ENCODE measurements around the gene EGR1. TPM values are rescaled to one million over a fixed set of nuclear protein-coding genes. Genes with fewer than 3 reads are reported as not detected.

EGR1 gene
- total RNA-seq, 4 donors from 2014 or later = 12.0 to 37.3 (median 15.6) TPM

DNA sequence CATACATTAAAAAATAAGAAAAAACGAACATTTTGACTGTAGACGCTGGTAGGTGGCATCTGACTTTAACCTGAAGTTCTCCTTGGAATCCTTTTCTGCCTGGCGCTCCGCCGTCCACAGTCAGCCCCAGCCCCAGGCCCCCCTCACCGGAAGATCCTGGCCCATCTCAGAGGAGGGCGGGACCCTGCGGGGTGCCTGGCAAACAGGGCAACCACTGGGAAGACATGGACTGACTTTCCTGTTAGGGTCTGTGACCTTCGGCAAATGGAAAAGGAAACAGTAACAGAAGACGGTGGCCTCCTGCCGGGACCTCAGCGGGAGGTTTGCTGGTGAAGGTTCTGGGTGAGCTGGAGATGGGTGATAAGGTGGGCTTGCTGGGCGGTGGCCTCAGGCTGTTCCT lies 11.7 kb upstream of the EGR1 start:
- TF ChIP-seq CTCF (IDR thresholded peaks at IDR 0.05) (no peak), EP300 (IDR thresholded peaks at IDR 0.05) (no peak), POLR2AphosphoS5 (IDR thresholded peaks at IDR 0.05) (no peak), POLR2A (IDR thresholded peaks at IDR 0.05) (no peak)
- Histone ChIP-seq H3K36me3 (no peaks in the 10 kb centered on the region), H3K9me3 (no peaks in the 10 kb centered on the region), H3K4me3 (no peak overlapping the region), H3K27me3 (no peaks in the 10 kb centered on the region), H3K4me1 (peaks cover 0 to 29% (median 15%) of the 10 kb centered on the region in 3 donors), H3K27ac (no peak overlapping the region)
- 75 to 85% methylated on average over 1 to 5 of the region's 13 CpGs for WGBS, 2 donors (ENCODE audit: low coverage in 1 of 2)
- no peak for ATAC-seq

- Histone ChIP-seq H3K27me3 (no peaks in the 10 kb centered on the region), H3K27ac (no peak overlapping the region), H3K9me3 (no peaks in the 10 kb centered on the region), H3K4me1 (peaks cover 0 to 31% (median 16%) of the 10 kb centered on the region in 3 donors), H3K36me3 (no peaks in the 10 kb centered on the region), H3K4me3 (no peak overlapping the region)
- no peak for ATAC-seq
- WGBS, 2 donors (ENCODE audit: low coverage in 1 of 2) = 85% methylated on average over 3 of the region's 8 CpGs; no CpG with 5 or more reads in 1 of the 2 donors
- TF ChIP-seq CTCF (IDR thresholded peaks at IDR 0.05) (no peak), POLR2AphosphoS5 (IDR thresholded peaks at IDR 0.05) (no peak), POLR2A (IDR thresholded peaks at IDR 0.05) (no peak), EP300 (IDR thresholded peaks at IDR 0.05) (no peak)
Measured at GRCh38 chr5:138454121-138454520, 11.2 kb upstream of the EGR1 start.

- Histone ChIP-seq H3K4me3 (no peak overlapping the region), H3K4me1 (peaks cover 0 to 26% (median 7%) of the 10 kb centered on the region in 3 donors), H3K27ac (peak overlapping the region in 1 of 4 donors; percentile 19), H3K9me3 (no peaks in the 10 kb centered on the region), H3K27me3 (no peaks in the 10 kb centered on the region), H3K36me3 (no peaks in the 10 kb centered on the region)
- ATAC-seq = no peak
- TF ChIP-seq EP300 (IDR thresholded peaks at IDR 0.05) (no peak), POLR2A (IDR thresholded peaks at IDR 0.05) (no peak), CTCF (IDR thresholded peaks at IDR 0.05) (no peak), POLR2AphosphoS5 (IDR thresholded peaks at IDR 0.05) (no peak)
- 76% methylated on average over 7 of the region's 11 CpGs; no CpG with 5 or more reads in 1 of the 2 donors for whole genome bisulfite sequencing, 2 donors (ENCODE audit: low coverage in 1 of 2)
Measured at GRCh38 chr5:138455232-138455930, 9.9 kb upstream of the EGR1 start.

GRCh38 chr5:138457531-138458275 lies 7.6 kb upstream of the EGR1 start:
- TF ChIP-seq POLR2AphosphoS5 (IDR thresholded peaks at IDR 0.05) (no peak), POLR2A (IDR thresholded peaks at IDR 0.05) (no peak), EP300 (IDR thresholded peaks at IDR 0.05) (no peak), CTCF (IDR thresholded peaks at IDR 0.05) (no peak)
- 75 to 81% methylated on average over 4 to 8 of the region's 12 CpGs for WGBS, 2 donors (ENCODE audit: low coverage in 1 of 2)
- peaks cover 0 to 35% (median 7%) of the 10 kb centered on the region in 3 donors for H3K4me1 ChIP-seq
- H3K36me3 ChIP-seq = no peaks in the 10 kb centered on the region
- no peaks in the 10 kb centered on the region for H3K27me3 ChIP-seq
- H3K4me3 ChIP-seq = no peak overlapping the region
- H3K27ac ChIP-seq = no peak overlapping the region
- no peaks in the 10 kb centered on the region for H3K9me3 ChIP-seq
- no peak for ATAC-seq
